Mucosa of rectum (tissue), 2 donors: ENCODE data around the gene PARD3.

Experiments used
- H3K27ac ChIP-seq, 2 donors: one replicate each; pipeline ENCODE4 v1.7.0; 2013; ENCODE audit warnings: inconsistent platforms in 2 of 2, low read depth in 2 of 2, low read length in 2 of 2
- H3K27me3 ChIP-seq, 2 donors: one replicate each; pipeline ENCODE4 v1.7.0; 2013; ENCODE audit warnings: low read length in 2 of 2; ENCODE audit not compliant: control insufficient read depth in 2 of 2, insufficient read depth in 2 of 2
- H3K36me3 ChIP-seq, 2 donors: one replicate each; pipeline ENCODE4 v1.7.0; 2013; ENCODE audit warnings: low read length in 2 of 2; ENCODE audit not compliant: control insufficient read depth in 2 of 2, insufficient read depth in 2 of 2
- H3K4me1 ChIP-seq, 2 donors: one replicate each; pipeline ENCODE4 v1.7.0; 2013; ENCODE audit warnings: low read length in 2 of 2, mild to moderate bottlenecking in 1 of 2; ENCODE audit not compliant: control insufficient read depth in 2 of 2, insufficient read depth in 2 of 2
- H3K4me3 ChIP-seq, 2 donors: one replicate each; pipeline ENCODE4 v1.7.0; 2013; ENCODE audit warnings: low read length in 2 of 2
- H3K9ac ChIP-seq, 2 donors: one replicate each; pipeline ENCODE4 v1.7.0; 2013; ENCODE audit warnings: low read length in 2 of 2, low read depth in 1 of 2, mild to moderate bottlenecking in 1 of 2
- H3K9me3 ChIP-seq, 2 donors: one replicate each; pipeline ENCODE4 v1.7.0; 2013; ENCODE audit warnings: low read length in 2 of 2; ENCODE audit not compliant: control insufficient read depth in 2 of 2
- donor health status: healthy.
- donor health status: Normal muscosa, but diverticular disease.

PARD3 gene

GRCh38 chr10:34547291-34547690 is 267.8 kb downstream of the PARD3 start:
- no peak overlapping the region for H3K9ac ChIP-seq
- no peak overlapping the region for H3K27ac ChIP-seq
- H3K36me3 ChIP-seq = no peaks in the 10 kb centered on the region
- H3K4me3 ChIP-seq = no peak overlapping the region
- peaks cover 0 to 4% of the 10 kb centered on the region in 2 donors for H3K4me1 ChIP-seq
- H3K27me3 ChIP-seq = no peaks in the 10 kb centered on the region
- H3K9me3 ChIP-seq = no peaks in the 10 kb centered on the region

GRCh38 chr10:34544400-34544799 is 270.7 kb downstream of the PARD3 start:
- Histone ChIP-seq H3K4me1 (peaks cover 0 to 4% of the 10 kb centered on the region in 2 donors), H3K4me3 (no peak overlapping the region), H3K36me3 (no peaks in the 10 kb centered on the region), H3K9me3 (no peaks in the 10 kb centered on the region), H3K27me3 (no peaks in the 10 kb centered on the region), H3K27ac (no peak overlapping the region), H3K9ac (no peak overlapping the region)

- H3K9me3 ChIP-seq = no peaks in the 10 kb centered on the region
- peaks cover 0 to 4% of the 10 kb centered on the region in 2 donors for H3K4me1 ChIP-seq
- H3K9ac ChIP-seq = no peak overlapping the region
- H3K27me3 ChIP-seq = no peaks in the 10 kb centered on the region
- H3K27ac ChIP-seq = no peak overlapping the region
- no peak overlapping the region for H3K4me3 ChIP-seq
- no peaks in the 10 kb centered on the region for H3K36me3 ChIP-seq
Measured at GRCh38 chr10:34543716-34544115, 271.4 kb downstream of the PARD3 start.

GRCh38 chr10:34540492-34540891 is 274.6 kb downstream of the PARD3 start:
- Histone ChIP-seq H3K27ac (no peak overlapping the region), H3K27me3 (no peaks in the 10 kb centered on the region), H3K9me3 (no peaks in the 10 kb centered on the region)

GRCh38 chr10:34539533-34540315 is 275.4 kb downstream of the PARD3 start:
- Histone ChIP-seq H3K36me3 (no peaks in the 10 kb centered on the region), H3K4me1 (no peaks in the 10 kb centered on the region), H3K9ac (peak overlapping the region; percentile 42 to 65), H3K27ac (peak overlapping the region; percentile 13 to 70), H3K4me3 (peak overlapping the region; percentile 12 to 64), H3K27me3 (no peaks in the 10 kb centered on the region), H3K9me3 (no peaks in the 10 kb centered on the region)

More at GRCh38 chr10:34540492-34540891, 274.6 kb downstream of the PARD3 start:
- Histone ChIP-seq H3K4me3 (no peak overlapping the region), H3K9ac (no peak overlapping the region), H3K4me1 (no peaks in the 10 kb centered on the region), H3K36me3 (no peaks in the 10 kb centered on the region)

GRCh38 chr10:34538281-34538829 is 276.7 kb downstream of the PARD3 start:
- Histone ChIP-seq H3K9ac (no peak overlapping the region), H3K4me3 (peak overlapping the region in 1 of 2 donors; percentile 51), H3K9me3 (no peaks in the 10 kb centered on the region), H3K4me1 (no peaks in the 10 kb centered on the region), H3K27ac (peak overlapping the region in 1 of 2 donors; percentile 29), H3K36me3 (no peaks in the 10 kb centered on the region), H3K27me3 (no peaks in the 10 kb centered on the region)

GRCh38 chr10:34537629-34538231 is 277.4 kb downstream of the PARD3 start:
- Histone ChIP-seq H3K9me3 (no peaks in the 10 kb centered on the region), H3K4me3 (peak overlapping the region in 1 of 2 donors; percentile 51), H3K9ac (no peak overlapping the region), H3K27me3 (no peaks in the 10 kb centered on the region), H3K4me1 (no peaks in the 10 kb centered on the region), H3K27ac (peak overlapping the region in 1 of 2 donors; percentile 29), H3K36me3 (no peaks in the 10 kb centered on the region)

GRCh38 chr10:34535872-34536271 is 279.2 kb downstream of the PARD3 start:
- Histone ChIP-seq H3K36me3 (no peaks in the 10 kb centered on the region), H3K27ac (no peak overlapping the region), H3K4me3 (no peak overlapping the region), H3K9ac (no peak overlapping the region), H3K27me3 (no peaks in the 10 kb centered on the region), H3K9me3 (no peaks in the 10 kb centered on the region), H3K4me1 (no peaks in the 10 kb centered on the region)

- H3K4me1 ChIP-seq = no peaks in the 10 kb centered on the region
Measured at GRCh38 chr10:34530778-34531177, 284.3 kb downstream of the PARD3 start.

GRCh38 chr10:34528320-34528719 is 286.8 kb downstream of the PARD3 start:
- H3K27me3 ChIP-seq = no peaks in the 10 kb centered on the region
- H3K9me3 ChIP-seq = no peaks in the 10 kb centered on the region
- H3K9ac ChIP-seq = no peak overlapping the region
- no peaks in the 10 kb centered on the region for H3K36me3 ChIP-seq
- no peak overlapping the region for H3K4me3 ChIP-seq
- no peak overlapping the region for H3K27ac ChIP-seq
- H3K4me1 ChIP-seq = no peaks in the 10 kb centered on the region

More at GRCh38 chr10:34530778-34531177, 284.3 kb downstream of the PARD3 start:
- Histone ChIP-seq H3K27ac (no peak overlapping the region), H3K36me3 (no peaks in the 10 kb centered on the region), H3K9me3 (no peaks in the 10 kb centered on the region), H3K9ac (no peak overlapping the region), H3K4me3 (no peak overlapping the region), H3K27me3 (no peaks in the 10 kb centered on the region)
